Mammary microvascular endothelial cell (primary cell): ENCODE data around the gene STARD3. TPM values are rescaled to one million over a fixed set of nuclear protein-coding genes. Genes with fewer than 3 reads are reported as not detected.

Experiments used
- total RNA-seq: library from RNA; depleted of rRNA; stranded (reverse); fragments of >200 nt; gene quantifications from 2 replicates; pipeline ENCODE4 v1.2.3, GENCODE V29; 2015

STARD3 gene
- total RNA-seq = 25.6 and 34.7 TPM in 2 replicates

DNA sequence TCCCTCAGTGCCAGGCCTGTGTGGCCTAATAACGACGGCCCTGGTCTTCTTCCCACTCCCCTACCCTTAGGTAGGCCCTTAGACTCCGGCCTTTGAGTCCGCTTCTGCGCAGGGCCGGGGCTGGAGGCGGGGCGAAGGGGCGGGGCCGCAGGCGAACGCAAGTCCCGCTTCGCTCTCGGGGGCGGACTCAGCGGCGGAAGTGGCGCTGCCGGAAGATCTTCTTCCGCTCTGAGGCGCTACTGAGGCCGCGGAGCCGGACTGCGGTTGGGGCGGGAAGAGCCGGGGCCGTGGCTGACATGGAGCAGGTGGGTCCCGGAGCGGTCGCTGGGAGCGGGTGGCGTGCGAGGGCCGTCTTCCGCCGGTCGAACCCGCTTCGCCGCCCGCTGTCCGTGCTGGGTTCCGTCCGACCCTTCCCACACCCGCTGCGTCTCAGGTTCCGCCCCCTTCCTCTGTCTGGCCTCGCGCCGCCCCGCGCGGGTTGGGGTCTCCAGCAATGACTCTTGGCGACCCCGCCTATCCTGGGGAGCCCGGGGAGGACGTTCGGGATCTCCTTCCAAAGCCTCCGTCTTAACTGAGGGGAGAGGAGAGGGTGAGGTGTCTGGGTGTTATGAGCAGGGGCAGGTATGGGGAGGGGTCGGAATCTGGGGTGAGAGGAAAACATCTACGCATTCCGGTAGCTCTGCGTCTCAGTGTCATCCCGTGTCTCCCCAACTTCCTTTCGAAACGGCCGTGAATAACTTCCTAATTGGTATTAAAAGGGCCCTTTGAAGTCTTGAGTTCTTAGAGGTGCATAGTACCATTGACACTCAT lies at the start of gene STARD3:
Gene STARD3 (plus strand): TSS at position 218 of the 810 bp plus-strand sequence. CDS start 16,388 bp downstream, outside the sequence.

DNA sequence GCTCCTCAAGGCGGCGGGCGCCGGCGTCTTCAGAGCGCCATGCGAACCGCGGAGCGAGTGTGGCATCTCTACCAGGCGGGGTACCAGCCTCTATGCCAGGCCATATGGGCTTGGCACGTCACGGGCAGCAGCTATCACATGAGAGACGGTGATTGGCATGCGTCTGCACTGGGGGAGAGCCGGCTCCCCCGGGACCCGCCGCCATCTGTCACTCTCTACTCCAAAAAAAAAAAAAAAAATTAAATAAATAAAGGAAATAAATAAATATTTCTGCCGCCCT lies 29.2 kb upstream of the STARD3 start, which contains the start of gene NEUROD2:
Gene NEUROD2 (minus strand): TSS at position 70 of the 280 bp plus-strand sequence. CDS start 1,321 bp downstream, outside the sequence.

GRCh38 chr17:39626171-39627046 lies 10.5 kb upstream of the STARD3 start, which contains the start of gene PPP1R1B:
Gene PPP1R1B, plus strand, starts transcription at chr17:39626952. Its CDS starts 441 bp downstream, at chr17:39627393.

DNA sequence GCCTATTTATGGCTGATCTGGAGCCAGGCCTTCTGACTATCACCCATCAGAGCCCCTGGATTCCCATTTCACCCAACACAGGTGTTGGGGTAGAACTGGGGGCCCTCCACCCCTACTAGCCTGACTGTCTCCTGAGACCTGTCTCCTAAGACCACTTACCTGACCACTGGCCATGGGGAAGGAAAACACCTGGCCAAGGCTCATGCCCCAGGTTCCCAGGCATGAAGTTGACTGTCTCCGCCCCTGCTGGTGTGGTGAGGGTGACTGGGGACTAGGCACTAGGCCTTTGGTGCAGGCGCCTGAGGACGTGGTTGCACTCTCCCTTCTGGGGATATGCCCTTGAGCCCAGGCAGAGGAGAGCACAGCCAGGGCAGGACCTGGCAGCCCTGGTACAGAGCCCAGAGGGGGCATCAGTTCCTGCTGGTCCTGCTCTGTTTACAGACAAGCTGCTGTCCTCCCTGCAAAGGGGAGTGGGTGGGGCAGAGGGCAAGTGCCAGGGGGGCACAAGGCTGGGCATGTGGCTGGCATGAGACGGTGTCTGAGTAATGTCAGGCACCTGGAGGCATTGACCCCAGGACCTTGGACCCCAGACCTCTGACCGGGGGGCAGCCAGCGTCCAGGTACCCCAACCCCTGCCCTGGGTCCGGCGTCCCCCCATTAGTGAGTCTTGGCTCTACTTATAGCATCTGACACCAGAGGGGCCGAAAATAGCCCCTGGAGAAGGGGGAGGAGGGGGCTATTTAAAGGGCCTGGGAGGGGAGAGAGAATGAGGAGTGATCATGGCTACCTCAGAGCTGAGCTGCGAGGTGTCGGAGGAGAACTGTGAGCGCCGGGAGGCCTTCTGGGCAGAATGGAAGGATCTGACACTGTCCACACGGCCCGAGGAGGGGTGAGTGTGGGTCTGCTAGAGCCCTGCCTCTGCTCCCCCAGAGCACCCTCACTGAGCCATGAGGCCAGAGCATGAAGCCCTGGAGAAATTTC lies 27.9 kb downstream of the STARD3 start, which contains the start of gene TCAP:
Gene TCAP (plus strand): TSS at position 769 of the 981 bp plus-strand sequence. CDS start 11 bp downstream, at position 780.

DNA sequence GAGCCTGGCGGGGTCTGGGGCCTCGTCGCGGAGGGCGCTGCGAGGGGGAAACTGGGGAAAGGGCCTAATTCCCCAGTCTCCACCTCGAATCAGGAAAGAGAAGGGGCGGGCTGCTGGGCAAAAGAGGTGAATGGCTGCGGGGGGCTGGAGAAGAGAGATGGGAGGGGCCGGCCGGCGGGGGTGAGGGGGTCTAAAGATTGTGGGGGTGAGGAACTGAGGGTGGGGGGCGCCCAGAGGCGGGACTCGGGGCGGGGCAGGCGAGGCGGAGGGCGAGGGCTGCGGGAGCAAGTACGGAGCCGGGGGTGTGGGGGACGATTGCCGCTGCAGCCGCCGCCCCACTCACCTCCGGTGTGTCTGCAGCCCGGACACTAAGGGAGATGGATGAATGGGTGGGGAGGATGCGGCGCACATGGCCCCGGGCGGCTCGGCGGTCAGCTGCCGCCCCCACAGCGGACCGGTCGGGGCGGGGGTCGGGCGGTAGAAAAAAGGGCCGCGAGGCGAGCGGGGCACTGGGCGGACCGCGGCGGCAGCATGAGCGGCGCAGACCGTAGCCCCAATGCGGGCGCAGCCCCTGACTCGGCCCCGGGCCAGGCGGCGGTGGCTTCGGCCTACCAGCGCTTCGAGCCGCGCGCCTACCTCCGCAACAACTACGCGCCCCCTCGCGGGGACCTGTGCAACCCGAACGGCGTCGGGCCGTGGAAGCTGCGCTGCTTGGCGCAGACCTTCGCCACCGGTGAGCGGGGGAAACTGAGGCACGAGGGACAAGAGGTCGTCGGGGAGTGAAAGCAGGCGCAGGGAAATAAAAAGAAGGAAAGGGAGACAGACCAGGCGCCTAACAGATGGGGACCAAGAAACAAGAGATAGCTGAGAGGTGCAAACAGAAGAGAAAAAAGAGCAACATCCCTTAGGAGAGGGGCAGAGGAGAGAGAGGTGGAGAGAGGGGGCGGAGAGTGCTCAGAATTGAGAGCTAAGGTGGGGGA lies 31.3 kb downstream of the STARD3 start, which contains the start of gene PNMT:
Gene PNMT (plus strand): TSS at position 509 of the 980 bp plus-strand sequence. CDS start 23 bp downstream, at position 532.

DNA sequence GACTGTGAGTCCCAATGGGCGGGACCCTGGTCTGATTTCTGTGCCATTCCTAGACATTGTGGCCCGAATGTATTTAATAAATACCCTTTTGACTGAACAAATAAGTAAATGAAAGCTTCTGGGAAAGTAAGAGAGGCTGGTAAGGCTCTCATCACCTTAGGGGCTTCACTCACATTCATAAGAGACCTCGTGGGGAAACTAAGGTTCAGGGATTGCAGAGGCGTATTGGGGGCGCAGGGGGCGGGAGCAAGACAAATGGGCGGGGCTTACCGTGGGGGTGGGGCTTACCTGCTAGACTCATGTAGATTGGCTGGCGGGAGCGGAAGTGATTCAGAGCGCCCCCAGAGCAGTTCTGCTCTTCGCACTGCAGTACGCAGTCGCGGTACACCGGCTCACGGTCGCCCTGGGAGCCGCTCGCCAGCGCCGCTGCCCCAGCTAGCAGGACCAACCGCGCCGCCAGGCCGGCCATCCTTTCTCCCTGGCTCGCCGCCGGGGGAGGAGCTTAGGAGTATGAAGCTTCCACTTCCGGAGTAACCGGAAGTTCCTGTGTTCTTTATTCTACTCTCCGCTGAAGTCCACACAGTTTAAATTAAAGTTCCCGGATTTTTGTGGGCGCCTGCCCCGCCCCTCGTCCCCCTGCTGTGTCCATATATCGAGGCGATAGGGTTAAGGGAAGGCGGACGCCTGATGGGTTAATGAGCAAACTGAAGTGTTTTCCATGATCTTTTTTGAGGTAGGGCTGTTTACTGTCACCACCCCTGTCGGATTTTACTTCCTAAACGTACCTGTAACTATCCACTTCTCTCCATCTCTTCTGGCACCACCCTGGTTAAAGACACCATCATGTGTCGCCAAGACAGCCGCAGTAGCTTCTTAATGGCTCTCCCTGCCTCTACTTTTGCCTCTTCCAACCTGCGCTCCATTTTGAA lies 50.9 kb downstream of the STARD3 start, which contains the start of gene PGAP3:
Gene PGAP3 (minus strand): TSS at position 512 of the 929 bp plus-strand sequence. CDS start 43 bp downstream, at position 469.

DNA sequence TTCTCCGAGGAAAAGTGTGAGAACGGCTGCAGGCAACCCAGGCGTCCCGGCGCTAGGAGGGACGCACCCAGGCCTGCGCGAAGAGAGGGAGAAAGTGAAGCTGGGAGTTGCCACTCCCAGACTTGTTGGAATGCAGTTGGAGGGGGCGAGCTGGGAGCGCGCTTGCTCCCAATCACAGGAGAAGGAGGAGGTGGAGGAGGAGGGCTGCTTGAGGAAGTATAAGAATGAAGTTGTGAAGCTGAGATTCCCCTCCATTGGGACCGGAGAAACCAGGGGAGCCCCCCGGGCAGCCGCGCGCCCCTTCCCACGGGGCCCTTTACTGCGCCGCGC lies 62.8 kb downstream of the STARD3 start, which contains the start of gene ERBB2:
Gene ERBB2 (plus strand): TSS at position 247 of the 330 bp plus-strand sequence. CDS start 175 bp downstream, outside the sequence.

Other genes starting within 250 kb of the STARD3 start
- 5.3 and 6.2 TPM in 2 replicates for gene FBXL20, start 235.5 kb upstream of the STARD3 start, total RNA-seq
- 20.2 and 21.7 TPM in 2 replicates for gene MED1, start 185.9 kb upstream of the STARD3 start, total RNA-seq
- gene CDK12, start 175.7 kb upstream of the STARD3 start, total RNA-seq = 21.5 and 23.2 TPM in 2 replicates
- gene NEUROD2, start 29.2 kb upstream of the STARD3 start, total RNA-seq = not detected in 2 replicates
- gene PPP1R1B, start 10.2 kb upstream of the STARD3 start, total RNA-seq = not detected in 2 replicates
- 0.15 TPM in 1 of 2 replicates, not detected in the other for gene TCAP, start 28.2 kb downstream of the STARD3 start, total RNA-seq
- gene PNMT, start 31.3 kb downstream of the STARD3 start, total RNA-seq = 0.20 TPM in 1 of 2 replicates, not detected in the other
- 3.0 and 3.1 TPM in 2 replicates for gene PGAP3, start 50.9 kb downstream of the STARD3 start, total RNA-seq
- 12.5 and 13.5 TPM in 2 replicates for gene ERBB2, start 62.9 kb downstream of the STARD3 start, total RNA-seq
- gene MIEN1, start 93.4 kb downstream of the STARD3 start, total RNA-seq = 77.2 and 85.3 TPM in 2 replicates
- gene GRB7, start 100.8 kb downstream of the STARD3 start, total RNA-seq = 0.27 and 0.30 TPM in 2 replicates
- not detected in 2 replicates for gene IKZF3, start 227.2 kb downstream of the STARD3 start, total RNA-seq
- gene ZPBP2, start 231.1 kb downstream of the STARD3 start, total RNA-seq = not detected in 2 replicates